ENCODE measurements around the gene UNC5B.

The UNC5B gene

DNA sequence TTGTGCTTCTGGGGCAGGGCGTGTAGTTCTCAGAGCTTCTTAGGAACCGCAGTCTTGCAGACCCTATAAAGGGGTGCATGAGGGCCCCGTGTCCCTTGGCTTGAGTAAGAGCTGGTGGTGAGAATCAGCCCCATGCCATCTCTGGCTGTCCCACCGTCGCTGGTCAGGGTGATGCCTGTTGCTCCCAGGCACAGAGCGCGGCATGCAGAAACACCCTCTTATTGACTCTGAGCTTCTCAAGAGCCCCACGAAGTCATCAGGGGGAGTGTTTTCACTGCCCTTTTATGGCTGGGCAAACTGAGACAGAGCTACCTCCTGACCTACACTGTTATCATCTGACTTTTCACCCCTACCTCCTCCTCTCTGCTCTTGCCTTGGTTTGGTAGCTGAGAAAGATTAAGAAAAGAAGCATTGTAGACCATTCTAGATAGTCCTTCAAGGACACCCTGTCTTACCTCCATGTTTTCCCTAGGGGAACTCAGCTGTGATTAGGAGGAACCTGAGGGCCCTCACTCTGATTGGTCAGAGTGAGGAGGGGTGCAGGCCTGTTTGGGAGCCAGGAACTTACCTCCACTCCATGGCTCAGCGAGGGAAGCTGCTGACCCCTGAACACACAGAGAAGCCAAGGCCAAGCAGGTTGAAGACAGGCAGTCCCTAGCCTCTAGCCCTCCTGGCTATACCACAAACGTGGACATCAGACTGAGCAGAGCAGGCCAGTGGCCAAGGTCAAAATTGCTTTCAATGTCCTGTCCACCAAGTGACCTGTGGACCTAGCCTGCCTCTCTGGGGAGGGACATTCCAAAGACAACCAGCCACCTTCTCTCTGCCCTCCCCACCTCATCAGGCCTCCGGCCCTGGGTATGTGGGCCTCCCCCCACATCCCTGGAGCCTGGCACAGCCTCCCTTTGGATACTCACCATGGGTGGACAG is 17.6 kb downstream of the UNC5B start:
- TF ChIP-seq, protein P1, sequence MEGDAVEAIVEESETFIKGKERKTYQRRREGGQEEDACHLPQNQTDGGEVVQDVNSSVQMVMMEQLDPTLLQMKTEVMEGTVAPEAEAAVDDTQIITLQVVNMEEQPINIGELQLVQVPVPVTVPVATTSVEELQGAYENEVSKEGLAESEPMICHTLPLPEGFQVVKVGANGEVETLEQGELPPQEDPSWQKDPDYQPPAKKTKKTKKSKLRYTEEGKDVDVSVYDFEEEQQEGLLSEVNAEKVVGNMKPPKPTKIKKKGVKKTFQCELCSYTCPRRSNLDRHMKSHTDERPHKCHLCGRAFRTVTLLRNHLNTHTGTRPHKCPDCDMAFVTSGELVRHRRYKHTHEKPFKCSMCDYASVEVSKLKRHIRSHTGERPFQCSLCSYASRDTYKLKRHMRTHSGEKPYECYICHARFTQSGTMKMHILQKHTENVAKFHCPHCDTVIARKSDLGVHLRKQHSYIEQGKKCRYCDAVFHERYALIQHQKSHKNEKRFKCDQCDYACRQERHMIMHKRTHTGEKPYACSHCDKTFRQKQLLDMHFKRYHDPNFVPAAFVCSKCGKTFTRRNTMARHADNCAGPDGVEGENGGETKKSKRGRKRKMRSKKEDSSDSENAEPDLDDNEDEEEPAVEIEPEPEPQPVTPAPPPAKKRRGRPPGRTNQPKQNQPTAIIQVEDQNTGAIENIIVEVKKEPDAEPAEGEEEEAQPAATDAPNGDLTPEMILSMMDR (IDR thresholded peaks at IDR 0.05): no peak
- peak overlapping the region; percentile 98 for H3K27ac Mint-ChIP-seq
- peaks cover 13% of the 10 kb centered on the region for H3K36me3 Mint-ChIP-seq (ENCODE audit: low read depth)
- peaks cover 77% of the 10 kb centered on the region for H3K4me1 Mint-ChIP-seq
- DNase-seq: no peak
- no peaks in the 10 kb centered on the region for H3K9me3 Mint-ChIP-seq
- peak overlapping the region; percentile 64 for H3K4me3 Mint-ChIP-seq
- no peaks in the 10 kb centered on the region for H3K27me3 Mint-ChIP-seq (ENCODE audit: low read depth, poor library complexity)

DNA sequence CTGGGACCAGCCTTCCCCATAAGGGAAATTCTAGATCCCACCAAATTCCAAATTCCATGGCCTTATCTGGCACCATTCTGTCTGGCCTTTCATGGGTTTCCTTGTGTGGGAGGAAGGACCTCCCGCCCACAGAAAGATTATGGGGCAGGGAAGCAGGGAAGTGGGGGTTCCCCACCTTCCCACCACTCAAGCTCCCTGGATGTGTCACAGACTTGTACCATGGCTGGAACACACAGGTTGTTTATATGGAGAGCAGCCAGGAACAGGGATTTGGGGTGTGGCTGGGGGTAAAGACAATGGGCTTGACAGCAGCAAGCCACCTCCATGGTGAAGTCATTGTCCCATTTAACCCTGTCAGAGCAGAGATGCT is 18.3 kb downstream of the UNC5B start:
- H3K27ac Mint-ChIP-seq: peak overlapping the region; percentile 25
- H3K27me3 Mint-ChIP-seq (ENCODE audit: low read depth, poor library complexity): no peaks in the 10 kb centered on the region
- no peaks in the 10 kb centered on the region for H3K9me3 Mint-ChIP-seq
- H3K4me3 Mint-ChIP-seq: no peak overlapping the region
- DNase-seq: no peak
- H3K36me3 Mint-ChIP-seq (ENCODE audit: low read depth): peaks cover 8% of the 10 kb centered on the region
- TF ChIP-seq, protein P1 (IDR thresholded peaks at IDR 0.05): no peak
- peaks cover 83% of the 10 kb centered on the region for H3K4me1 Mint-ChIP-seq

DNA sequence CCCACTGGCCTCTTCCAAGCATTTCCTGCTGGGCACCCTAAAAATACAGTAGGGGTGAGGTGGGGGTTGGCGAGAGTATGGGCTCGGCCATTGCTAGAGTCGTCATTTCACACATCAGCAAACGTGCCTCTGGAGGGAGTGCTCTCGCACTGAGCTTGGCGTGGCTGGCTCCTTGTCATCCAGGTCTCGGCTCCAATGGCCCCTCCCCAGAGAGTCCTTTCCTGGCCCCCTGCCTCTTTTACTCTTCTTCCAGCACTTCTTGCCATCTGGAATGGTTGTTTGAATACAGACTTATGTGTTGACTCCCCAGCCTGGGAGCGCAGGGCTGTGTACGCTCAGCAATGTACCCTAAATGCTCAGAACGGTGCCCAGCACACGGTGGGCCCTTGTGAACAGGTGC is 18.8 kb downstream of the UNC5B start:
- H3K4me3 Mint-ChIP-seq: peak overlapping the region; percentile 62
- H3K4me1 Mint-ChIP-seq: peaks cover 89% of the 10 kb centered on the region
- H3K36me3 Mint-ChIP-seq (ENCODE audit: low read depth): peaks cover 4% of the 10 kb centered on the region

DNA sequence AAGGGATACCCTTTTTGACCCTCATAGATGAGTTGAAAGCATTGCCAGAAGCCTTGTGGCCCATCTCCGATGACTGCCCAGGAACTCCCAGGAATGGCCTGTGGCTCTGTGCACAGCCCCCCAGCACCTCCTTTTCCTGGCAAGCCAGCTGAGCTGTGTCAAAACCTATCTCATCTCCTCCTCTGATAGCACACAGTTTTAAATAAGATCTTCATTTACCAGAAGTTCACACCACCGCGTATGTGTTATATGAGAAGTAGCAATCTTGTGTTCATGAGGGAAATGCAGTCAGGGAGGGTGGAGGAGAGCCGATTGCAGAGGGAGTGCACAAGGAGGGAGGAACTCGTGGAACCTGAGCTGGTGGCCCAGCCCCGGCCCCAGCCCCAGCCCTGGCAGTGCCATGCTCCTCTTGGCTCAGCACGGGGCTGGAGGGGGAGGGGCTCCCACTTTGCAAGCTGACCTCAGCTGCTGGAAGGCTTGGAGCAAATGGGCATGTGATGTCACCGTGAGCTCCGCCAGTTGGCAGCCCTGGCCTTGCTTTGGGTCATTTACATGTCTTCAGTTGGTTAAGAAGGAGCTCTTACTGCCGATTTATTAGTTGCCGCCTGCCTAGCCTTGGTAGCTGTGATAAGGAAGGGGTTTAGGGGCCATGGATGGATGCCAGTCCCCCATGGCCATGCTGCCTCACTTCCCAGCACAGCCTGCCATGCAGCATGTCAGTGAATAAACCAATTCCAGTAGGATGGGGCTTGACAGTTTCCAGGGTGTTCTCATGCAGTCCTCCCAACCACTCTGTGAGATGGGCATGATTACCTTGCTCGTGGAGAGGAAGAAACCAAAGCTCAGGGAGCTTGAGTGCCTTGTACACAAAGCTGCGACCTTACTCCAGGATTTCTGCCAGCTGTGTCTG is 20.0 kb downstream of the UNC5B start:
- DNase-seq: no peak

More for the DNA sequence above, 18.8 kb downstream of the UNC5B start:
- Mint-ChIP-seq H3K9me3 (no peaks in the 10 kb centered on the region), H3K27ac (no peak overlapping the region), H3K27me3 (ENCODE audit: low read depth, poor library complexity) (no peaks in the 10 kb centered on the region)
- no peak for DNase-seq
- TF ChIP-seq, protein P1 (IDR thresholded peaks at IDR 0.05): no peak

DNA sequence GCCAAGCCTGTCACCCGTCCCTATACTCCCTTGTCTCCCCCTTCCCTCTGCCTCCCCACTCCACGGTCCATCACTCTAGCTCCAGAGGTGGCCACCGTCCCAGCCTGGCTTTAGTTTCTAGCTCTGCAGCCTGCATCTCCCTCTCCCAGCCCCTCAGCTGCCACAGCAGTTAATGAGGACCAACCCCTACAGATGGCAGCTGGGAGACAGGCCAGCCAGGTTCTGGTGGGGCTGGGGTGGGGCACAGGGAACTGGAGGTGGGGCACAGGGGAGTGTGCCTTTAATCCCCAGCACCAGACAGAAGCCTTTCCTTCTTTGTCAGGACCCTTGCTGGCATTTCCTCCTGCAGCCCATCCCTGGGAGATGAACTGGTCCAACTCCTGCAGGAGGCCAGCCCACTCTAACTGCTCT is 21.1 kb downstream of the UNC5B start:
- no peaks in the 10 kb centered on the region for H3K9me3 Mint-ChIP-seq
- peak overlapping the region; percentile 26 for H3K4me3 Mint-ChIP-seq
- TF ChIP-seq, protein P1 (IDR thresholded peaks at IDR 0.05): no peak
- no peak for DNase-seq
- H3K27ac Mint-ChIP-seq: no peak overlapping the region
- no peaks in the 10 kb centered on the region for H3K36me3 Mint-ChIP-seq (ENCODE audit: low read depth)
- H3K4me1 Mint-ChIP-seq: peaks cover 100% of the 10 kb centered on the region
- no peaks in the 10 kb centered on the region for H3K27me3 Mint-ChIP-seq (ENCODE audit: low read depth, poor library complexity)

More for the DNA sequence above, 20.0 kb downstream of the UNC5B start:
- TF ChIP-seq, protein P1 (IDR thresholded peaks at IDR 0.05): no peak
- Mint-ChIP-seq H3K27ac (no peak overlapping the region), H3K4me1 (peaks cover 100% of the 10 kb centered on the region), H3K27me3 (ENCODE audit: low read depth, poor library complexity) (no peaks in the 10 kb centered on the region), H3K36me3 (ENCODE audit: low read depth) (no peaks in the 10 kb centered on the region), H3K4me3 (peak overlapping the region; percentile 52), H3K9me3 (no peaks in the 10 kb centered on the region)

Data from nephron progenitor cell (in vitro differentiated cells).